ENCODE measurements around the gene CTAGE15. TPM values are rescaled to one million over a fixed set of nuclear protein-coding genes. Genes with fewer than 3 reads are reported as not detected.
"Not testable (repeated sequence)": the region's sequence is repeated elsewhere in the genome, so short reads cannot be mapped to it uniquely, and the experiment has no call there.

CTAGE15 gene
- total RNA-seq, 4 donors from 2014 or later: 0.30 to 5.1 (median 3.0) TPM; not detected in 1

- not testable (repeated sequence) for H3K27me3 ChIP-seq; H3K4me1 ChIP-seq; H3K27ac ChIP-seq; DNase-seq (ENCODE audit: low spot score in 2 of 2); H3K36me3 ChIP-seq; H3K9me3 ChIP-seq; H3K4me3 ChIP-seq
- no CpG with 5 or more reads among the region's 2 CpGs for WGBS
Measured at GRCh38 chr7:143603549-143603948, 31.9 kb downstream of the CTAGE15 start.

- no CpG with 5 or more reads among the region's 1 CpG for WGBS
- not testable (repeated sequence) for H3K36me3 ChIP-seq; DNase-seq (ENCODE audit: low spot score in 2 of 2); H3K4me3 ChIP-seq; H3K27me3 ChIP-seq; H3K4me1 ChIP-seq; H3K9me3 ChIP-seq; H3K27ac ChIP-seq
Measured at GRCh38 chr7:143606088-143606487, 34.5 kb downstream of the CTAGE15 start.

GRCh38 chr7:143615545-143615944, 43.9 kb downstream of the CTAGE15 start:
- H3K9me3 ChIP-seq; H3K27me3 ChIP-seq; H3K27ac ChIP-seq; H3K36me3 ChIP-seq; H3K4me3 ChIP-seq; DNase-seq (ENCODE audit: low spot score in 2 of 2); H3K4me1 ChIP-seq: not testable (repeated sequence)
- WGBS: 100% methylated on average over 4 of the region's 6 CpGs

- H3K4me1 ChIP-seq; H3K27ac ChIP-seq; H3K36me3 ChIP-seq; DNase-seq (ENCODE audit: low spot score in 2 of 2); H3K9me3 ChIP-seq; H3K27me3 ChIP-seq; H3K4me3 ChIP-seq: not testable (repeated sequence)
- no CpG with 5 or more reads among the region's 1 CpG for WGBS
Measured at GRCh38 chr7:143617204-143617603, 45.6 kb downstream of the CTAGE15 start.

- H3K4me3 ChIP-seq: peak overlapping the region; percentile 35
- not testable (repeated sequence) for H3K27ac ChIP-seq
- peak in 1 of 2 donors; percentile 75 for DNase-seq (ENCODE audit: low spot score in 2 of 2)
Measured at GRCh38 chr7:143620058-143620457, 48.5 kb downstream of the CTAGE15 start.

GRCh38 chr7:143620646-143621045, 49.0 kb downstream of the CTAGE15 start, which contains the start of gene TCAF2:
Gene TCAF2, plus strand, starts transcription at chr7:143620974.
- not testable (repeated sequence) for H3K27me3 ChIP-seq, H3K9me3 ChIP-seq, H3K36me3 ChIP-seq, H3K27ac ChIP-seq, H3K4me1 ChIP-seq
- no CpG with 5 or more reads among the region's 38 CpGs for WGBS
- peak in 1 of 2 donors; percentile 75 for DNase-seq (ENCODE audit: low spot score in 2 of 2)
- H3K4me3 ChIP-seq: peak within 1 kb of the TSS; percentile 42

More at GRCh38 chr7:143620058-143620457, 48.5 kb downstream of the CTAGE15 start:
- H3K4me1 ChIP-seq, H3K27me3 ChIP-seq, H3K9me3 ChIP-seq, H3K36me3 ChIP-seq: not testable (repeated sequence)
- WGBS: no CpG with 5 or more reads among the region's 23 CpGs
- TF ChIP-seq CTCF (IDR thresholded peaks at IDR 0.05): peak in 1 of 2 donors; percentile 64

- H3K9me3 ChIP-seq; DNase-seq (ENCODE audit: low spot score in 2 of 2); H3K27ac ChIP-seq; H3K36me3 ChIP-seq; H3K4me1 ChIP-seq; H3K27me3 ChIP-seq: not testable (repeated sequence)
- H3K4me3 ChIP-seq: peak overlapping the region; percentile 42
- WGBS: no CpG with 5 or more reads among the region's 16 CpGs
Measured at GRCh38 chr7:143621175-143621574, 49.6 kb downstream of the CTAGE15 start.

GRCh38 chr7:143622130-143622529, 50.5 kb downstream of the CTAGE15 start:
- WGBS: no CpG with 5 or more reads among the region's 17 CpGs
- H3K36me3 ChIP-seq; H3K4me3 ChIP-seq; H3K27me3 ChIP-seq; DNase-seq (ENCODE audit: low spot score in 2 of 2); H3K4me1 ChIP-seq; H3K27ac ChIP-seq; H3K9me3 ChIP-seq: not testable (repeated sequence)

Other genes with a start within 250 kb of the CTAGE15 start
- gene FAM131B, start 209.1 kb upstream of the CTAGE15 start, total RNA-seq: under 1 TPM in 3 of 4 donors, not detected in 1; 0.13 to 0.40 (median 0.19) TPM
- 10 to 100 TPM; 46.3 to 73.0 (median 59.3) TPM for gene ZYX, start 190.5 kb upstream of the CTAGE15 start, total RNA-seq
- gene EPHA1, start 162.9 kb upstream of the CTAGE15 start, total RNA-seq: 10 to 100 TPM; 60.9 to 94.4 (median 67.7) TPM
- gene TAS2R60, start 128.3 kb upstream of the CTAGE15 start, total RNA-seq: not detected
- not detected for gene TAS2R41, start 93.9 kb upstream of the CTAGE15 start, total RNA-seq
- gene TCAF2, start 49.2 kb downstream of the CTAGE15 start, total RNA-seq: 10 to 100 TPM in 1 of 4 donors, 1 to 10 TPM in 3; 3.0 to 10.5 (median 8.8) TPM
- gene CTAGE6, start 185.9 kb downstream of the CTAGE15 start, total RNA-seq: 1 to 10 TPM in 1 of 4 donors, not detected in 3; 4.7 TPM